SH-SY5Y (cell line): ENCODE results near the gene P3R3URF.

ENCODE experiments used
- GATA2 ChIP-seq: IDR thresholded peaks from 2 replicates; pipeline ENCODE4 v1.6.1; 2011; ENCODE audit warnings: mild to moderate bottlenecking, low read depth, low read length
- GATA3 ChIP-seq: IDR thresholded peaks from 2 replicates; pipeline ENCODE4 v1.6.1; 2011; ENCODE audit warnings: low read depth, mild to moderate bottlenecking, low read length, moderate library complexity

P3R3URF gene

DNA sequence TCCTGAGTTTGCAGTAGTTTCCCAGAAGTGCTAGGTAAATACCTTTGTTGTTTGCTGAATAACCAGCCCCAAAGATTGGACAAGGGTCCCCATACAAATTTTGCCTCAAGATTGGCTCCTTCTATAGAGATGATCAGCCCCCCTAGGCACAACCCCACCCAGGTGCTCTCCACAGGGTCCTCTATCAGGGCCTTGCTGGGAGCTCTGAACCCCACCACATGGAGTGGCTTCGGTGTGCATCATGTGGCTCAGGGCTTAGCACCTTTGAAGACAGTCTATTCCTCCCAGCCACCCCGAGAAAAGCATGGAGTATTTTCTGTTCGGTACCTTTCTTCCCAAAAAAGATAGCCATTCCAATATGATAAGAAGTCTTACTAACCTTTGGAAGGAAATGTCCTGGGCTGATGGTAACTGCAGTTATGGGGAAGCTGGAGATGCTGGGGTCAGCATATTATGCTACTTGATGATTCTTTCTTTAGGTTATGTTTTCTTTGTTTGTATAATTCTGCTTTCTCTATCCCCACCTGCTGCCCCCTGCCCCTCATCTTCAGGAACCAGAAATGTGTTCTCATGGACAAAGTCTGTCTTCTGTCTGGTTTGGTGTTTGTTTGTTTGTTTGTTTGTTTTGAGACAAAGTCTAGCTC, 6.4 kb downstream of the P3R3URF start:
- TF ChIP-seq GATA2 = no peak
- no peak for TF ChIP-seq GATA3

DNA sequence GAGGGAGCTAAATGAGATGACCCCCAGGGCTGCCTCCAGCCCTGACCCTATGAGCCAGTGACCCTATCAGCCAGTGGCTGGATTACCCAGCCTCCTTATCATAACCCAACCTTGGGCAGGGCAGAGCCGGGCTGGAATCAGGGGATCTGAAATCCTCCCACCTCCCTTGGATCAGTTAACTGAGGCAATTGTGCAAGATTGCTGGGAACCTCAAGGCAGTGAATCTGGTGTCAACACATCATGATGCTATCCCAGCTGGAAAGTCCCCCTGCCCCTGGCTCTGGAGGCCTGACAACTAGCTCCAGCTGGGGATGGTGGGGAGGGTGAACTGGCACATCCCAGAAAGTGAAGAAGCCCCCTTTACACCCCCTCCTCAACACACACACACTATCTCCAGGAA, 7.8 kb downstream of the P3R3URF start:
- no peak for TF ChIP-seq GATA2
- TF ChIP-seq GATA3 = no peak

DNA sequence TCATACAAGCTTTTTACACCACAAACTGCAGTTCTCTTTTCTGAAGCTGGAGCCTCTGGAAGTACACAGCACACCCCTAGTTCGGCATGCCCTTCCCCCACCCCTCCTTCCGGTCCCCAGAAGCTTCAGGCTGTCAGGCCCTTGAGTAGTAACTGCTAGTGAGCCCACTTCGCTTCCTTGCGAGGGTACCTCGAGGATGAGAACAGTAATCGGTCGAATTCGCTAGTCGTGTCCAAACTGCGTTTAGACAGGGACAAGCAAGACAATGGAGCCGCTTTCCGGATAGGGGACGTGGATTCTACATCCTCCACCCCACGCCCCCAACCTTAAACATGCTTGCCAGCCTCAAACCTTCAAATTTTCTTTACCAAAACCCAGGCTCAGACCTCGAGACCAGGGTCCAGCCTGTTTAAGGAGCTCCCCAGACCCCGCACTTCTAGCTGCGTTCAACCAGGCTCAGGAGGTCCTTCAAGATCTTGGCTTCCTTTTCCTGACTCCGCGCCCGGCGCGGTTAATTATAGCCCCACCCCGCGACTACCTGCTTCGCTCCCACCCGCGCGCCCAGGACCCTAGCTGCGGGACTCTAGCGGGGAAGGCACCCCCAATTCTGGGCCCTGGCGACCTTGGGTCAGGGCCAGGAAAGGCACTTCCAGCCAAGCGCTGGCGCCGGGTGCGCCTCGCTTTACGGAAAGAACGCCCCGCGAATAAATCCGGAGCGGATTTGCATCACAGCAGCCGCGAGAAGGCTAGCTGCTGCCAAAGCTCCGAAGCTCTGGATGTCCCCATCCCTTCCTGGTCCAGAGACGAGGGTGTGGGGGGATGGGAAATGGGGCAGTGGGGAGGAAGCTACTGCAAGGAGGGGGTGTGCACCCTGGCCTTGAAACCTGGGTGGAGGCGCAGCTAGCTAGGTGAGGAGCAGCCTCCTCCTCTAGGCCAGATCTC, 9.5 kb downstream of the P3R3URF start:
- TF ChIP-seq GATA2 (no peak), GATA3 (no peak)

DNA sequence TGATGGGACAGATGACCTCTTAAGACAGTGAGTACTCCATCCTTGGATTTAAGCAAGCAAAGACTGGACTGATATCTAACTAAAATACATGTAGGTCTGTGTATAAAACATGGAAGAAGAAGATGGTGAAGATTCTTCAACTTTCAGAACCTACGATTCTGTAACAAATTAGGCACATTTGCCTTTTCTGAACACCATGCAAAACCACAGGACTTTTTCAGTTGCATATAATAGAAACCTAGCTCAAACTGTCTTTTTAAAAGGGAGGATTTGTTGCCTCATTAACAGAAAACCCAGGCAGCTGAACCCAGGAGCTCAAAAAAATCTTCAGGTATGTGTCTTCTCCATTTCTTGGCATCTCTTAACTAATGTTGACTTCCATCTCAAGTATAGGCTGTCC, 16.1 kb downstream of the P3R3URF start:
- TF ChIP-seq GATA2 = no peak
- no peak for TF ChIP-seq GATA3

DNA sequence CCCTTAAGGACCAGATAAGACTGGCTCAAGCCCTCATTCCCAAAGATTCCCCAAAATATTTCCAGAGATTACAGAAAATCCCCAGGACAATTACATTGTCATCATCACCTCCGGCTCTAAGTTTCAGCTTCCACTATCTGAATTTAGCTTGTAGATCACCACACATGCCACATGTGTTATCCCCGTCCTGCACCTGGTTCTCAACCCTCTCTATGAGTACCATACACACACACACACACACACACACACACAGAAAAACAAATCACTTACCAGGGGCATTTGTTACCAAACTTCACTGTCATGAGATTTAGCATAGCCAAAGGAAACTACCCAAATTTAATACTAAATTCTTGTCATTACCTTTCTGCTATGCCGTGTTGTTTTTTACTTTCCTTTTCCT, 16.8 kb downstream of the P3R3URF start:
- TF ChIP-seq GATA2 = no peak
- no peak for TF ChIP-seq GATA3

DNA sequence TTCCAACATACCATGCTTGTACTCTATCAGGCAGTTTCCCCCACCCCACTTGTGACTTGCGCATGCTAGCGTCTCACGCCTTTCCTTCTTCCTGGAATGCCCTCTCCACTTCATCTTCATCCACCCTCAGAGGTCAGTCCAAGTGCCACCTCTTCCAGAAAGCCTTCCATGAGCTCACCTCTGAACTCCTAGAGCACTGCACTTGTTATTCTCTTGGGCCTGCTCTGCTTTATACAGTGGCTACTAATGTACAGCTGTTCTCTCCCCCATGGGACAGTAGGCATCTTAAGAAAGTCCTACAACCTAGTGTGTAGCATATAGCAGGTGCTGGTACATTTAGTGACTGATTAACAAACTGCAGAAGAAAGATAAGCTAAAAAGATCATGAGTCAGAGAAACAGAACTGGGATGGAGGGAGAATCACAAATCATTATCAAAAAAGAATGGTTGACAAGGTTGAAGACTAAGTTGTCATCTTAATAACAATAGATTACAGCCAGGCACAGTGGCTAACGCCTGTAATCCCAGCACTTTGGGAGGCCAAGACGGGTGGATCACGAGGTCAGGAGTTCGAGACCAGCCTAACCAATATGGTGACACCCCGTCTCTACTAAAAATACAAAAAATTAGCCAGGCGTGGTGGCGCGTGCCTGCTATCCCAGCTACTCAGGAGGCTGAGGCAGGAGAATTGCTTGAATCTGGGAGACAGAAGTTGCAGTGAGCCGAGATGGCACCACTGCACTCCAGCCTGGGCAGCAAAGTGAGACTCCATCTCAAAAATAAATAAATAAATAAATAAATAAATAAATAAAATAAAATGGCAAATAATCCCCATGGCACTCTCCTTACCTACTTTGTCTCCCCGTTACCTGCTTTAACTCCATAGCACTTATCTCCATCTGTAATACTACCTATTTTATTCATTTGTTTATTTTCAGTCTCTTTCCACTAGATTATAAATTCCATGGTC, 17.7 kb downstream of the P3R3URF start:
- TF ChIP-seq GATA2 = no peak
- no peak for TF ChIP-seq GATA3

DNA sequence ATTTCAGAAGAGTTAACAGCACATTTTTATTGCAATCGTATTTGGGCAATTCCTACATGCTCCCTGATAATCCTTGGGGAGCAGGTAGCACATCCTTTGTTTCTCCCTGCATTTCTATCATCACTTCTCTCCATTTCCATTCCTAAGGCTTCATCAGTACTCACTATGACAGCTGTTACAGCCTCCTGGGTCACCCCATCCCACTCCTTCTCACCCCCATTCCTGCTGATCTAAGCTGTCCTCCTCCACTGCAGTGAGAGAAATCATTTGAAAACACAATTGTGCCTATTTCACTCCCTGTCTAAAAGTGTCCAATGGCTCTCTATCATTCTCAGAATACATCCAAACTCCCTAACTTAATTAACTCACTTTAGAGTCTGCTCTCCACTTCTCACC, 18.4 kb downstream of the P3R3URF start:
- no peak for TF ChIP-seq GATA3
- no peak for TF ChIP-seq GATA2

DNA sequence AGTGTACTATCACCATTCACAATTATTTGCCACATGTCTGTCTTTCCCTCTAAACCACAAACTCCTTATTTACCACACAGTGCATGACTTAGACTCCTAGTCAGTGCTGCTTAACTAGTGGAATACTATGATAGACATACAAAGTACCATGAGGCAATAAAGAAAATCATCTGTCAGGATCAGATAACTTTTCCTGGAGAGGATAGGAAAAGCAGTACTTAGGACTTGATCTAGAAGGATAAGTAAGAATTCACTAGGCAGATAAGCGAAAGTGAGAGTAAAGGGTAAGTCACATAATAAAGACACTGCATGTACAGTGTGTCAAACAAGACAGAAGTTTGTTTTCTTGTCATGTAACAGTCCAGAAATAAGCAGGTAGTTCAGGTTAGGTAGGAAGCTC, 22.6 kb downstream of the P3R3URF start:
- TF ChIP-seq GATA3 = no peak
- TF ChIP-seq GATA2 = no peak

DNA sequence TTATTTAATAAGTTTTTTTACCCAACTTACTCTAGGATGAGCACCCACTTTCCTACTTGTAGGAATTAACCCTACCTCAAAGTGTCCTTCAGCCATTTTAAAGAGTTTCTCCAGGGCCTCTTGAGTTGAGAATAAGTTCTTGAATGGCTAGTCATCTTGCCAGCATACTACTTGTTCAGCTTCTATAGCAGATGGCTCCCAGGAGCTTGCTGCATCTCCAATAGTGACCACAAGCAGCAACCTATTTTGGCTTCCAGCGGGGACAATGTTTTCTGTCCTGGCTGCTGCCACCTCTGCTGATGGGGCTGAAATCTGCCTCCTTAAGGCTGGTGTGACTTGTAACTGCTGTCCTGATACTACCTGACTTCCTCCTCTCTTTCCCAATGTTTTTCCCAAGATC, 23.1 kb downstream of the P3R3URF start:
- TF ChIP-seq GATA3 (no peak), GATA2 (no peak)

DNA sequence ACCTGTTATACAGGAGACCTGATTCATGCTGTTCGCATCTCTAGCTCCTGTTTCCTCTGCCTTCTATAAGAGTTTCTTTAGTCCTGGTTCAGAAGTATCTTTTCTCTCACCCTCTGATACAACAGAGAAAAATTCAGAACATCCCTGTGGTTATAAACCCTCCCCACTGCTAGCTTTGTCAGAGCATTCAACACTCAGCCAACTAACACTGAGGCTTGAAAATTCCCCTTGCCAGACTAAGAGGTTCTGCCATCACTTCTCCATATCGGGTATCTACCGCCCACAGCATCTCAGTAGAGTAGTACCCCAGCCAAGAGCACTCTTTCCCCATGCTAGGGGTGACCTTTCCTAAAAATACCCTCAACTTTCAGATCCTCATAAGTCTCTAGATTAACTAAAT, 24.3 kb downstream of the P3R3URF start:
- TF ChIP-seq GATA2 (no peak), GATA3 (no peak)

DNA sequence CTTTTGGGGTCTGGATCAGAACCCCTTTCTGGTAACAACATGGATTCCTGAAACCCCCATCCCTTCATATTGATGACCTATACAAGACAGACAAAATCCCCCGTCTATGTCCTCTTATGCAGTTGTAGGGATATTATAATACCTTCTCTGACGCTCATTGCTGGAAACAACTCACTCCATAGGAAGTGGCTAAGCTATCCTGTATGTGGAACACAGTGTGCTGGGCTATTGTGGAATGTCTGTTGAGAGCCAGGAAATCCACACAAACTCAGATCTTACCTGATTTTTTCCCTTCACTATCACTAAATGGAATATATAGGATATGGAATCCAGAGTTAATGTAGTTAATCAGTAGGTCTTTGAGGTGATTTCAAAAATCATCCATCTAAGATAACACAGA, 26.2 kb downstream of the P3R3URF start:
- TF ChIP-seq GATA2 (no peak), GATA3 (no peak)

DNA sequence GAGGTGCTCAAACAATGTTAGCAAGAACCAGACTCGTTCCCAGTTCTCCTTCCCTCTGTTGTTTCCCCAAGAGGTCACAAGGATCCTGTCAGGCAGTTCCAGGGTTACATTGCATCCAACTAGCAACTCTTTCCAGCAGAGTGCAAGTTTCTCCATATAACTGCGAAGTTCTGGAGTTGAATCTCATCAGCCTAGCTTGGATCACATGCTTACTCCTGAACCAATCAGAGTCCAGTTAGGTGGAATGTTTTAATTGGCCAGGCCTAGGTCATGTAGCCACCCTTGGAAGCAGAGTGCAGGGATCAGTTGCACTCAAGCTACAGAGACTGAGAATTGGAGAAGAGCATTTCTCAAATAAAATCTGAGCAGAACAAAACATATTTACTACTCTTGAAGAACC, 28.0 kb downstream of the P3R3URF start:
- TF ChIP-seq GATA2 (no peak), GATA3 (no peak)

DNA sequence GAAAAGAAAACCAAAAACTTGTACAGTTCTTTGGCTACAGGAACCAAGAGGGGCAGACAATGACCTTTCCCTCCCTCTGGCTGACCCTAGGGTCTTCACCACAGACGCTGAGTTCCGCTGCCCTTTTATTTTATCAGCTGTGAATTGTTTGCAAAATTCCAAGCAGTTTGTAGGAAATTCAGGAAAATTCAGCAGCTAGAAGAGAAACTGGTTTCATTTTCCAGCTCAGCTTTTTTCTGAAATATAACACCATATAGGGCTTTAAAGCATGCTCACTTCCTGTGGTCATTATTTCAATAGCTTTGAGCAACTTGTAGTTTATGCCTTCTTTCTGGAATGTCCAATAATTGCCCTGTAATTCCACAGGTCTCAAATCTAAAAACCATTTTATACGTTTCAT, 38.4 kb downstream of the P3R3URF start:
- TF ChIP-seq GATA2 (no peak), GATA3 (no peak)

DNA sequence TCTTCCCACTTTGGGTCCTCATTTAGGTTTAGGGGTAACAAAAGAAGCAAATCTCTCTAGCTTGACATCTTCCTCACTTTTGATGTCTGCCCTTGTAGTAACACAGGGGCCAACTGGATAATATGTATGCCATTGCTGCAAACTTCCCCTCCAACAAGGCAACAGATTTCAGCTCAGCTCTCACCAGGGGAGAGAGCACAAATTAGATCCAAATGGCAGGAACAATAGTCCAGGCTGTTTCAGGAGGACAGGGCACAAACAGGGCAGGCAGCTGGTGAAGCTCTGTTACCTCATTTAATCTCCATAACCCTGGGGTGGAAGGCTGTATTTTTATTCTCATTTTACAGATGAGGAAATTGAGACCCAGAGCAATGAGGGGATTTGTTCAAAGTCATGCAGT, 39.6 kb downstream of the P3R3URF start:
- no peak for TF ChIP-seq GATA3
- no peak for TF ChIP-seq GATA2

DNA sequence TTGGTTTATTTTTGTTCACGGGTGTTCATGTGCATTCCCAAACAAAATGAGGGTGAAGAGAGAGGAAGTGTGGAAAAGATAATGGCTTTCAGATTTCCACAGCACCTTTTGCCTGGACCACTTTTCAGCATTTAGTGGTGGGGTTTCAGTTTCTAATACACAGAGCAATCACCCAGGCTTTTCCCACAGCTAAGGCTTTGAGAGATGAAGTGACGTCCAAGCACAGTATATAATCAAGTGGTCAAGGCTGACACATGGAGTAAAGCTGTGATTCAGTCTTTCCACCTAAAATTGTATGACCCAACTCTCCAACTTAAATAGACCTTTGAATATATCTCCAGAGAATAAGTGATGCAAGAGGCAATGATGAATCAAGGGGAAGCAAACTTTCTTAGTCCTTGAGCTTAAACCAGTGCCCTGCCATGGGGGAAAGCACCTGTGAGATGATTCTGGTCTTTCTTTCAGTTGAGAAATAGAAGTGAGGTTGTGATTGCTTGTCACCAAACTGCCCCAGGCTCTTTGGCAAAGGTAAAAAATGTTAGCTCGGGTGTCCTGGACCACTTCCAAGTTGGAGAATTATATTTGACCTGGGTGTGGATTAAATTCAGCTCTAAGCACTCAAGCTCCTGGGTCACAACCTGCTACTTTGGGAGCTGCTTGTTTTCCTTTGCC, 41.5 kb downstream of the P3R3URF start:
- TF ChIP-seq GATA3 (no peak), GATA2 (no peak)
